Stomach (tissue), 9 donors: ENCODE measurements around the gene EFNA3. TPM values are rescaled to one million over a fixed set of nuclear protein-coding genes. Genes with fewer than 3 reads are reported as not detected.

Experiments used
- DNase-seq, 2 donors: peaks; one replicate each; pipeline versions ENCODE4 v3.0.0 to v3.0.0-alpha.2; 2013 to 2019
- H3K27ac ChIP-seq, 5 donors: fragments of 200-600 bp in 4 of 5; sonication (generic) in 4 of 5; one replicate each; pipeline ENCODE4 v1.5.1; 2013 to 2019; ENCODE audit warnings: mild to moderate bottlenecking in 1 of 5, moderate library complexity in 1 of 5
- H3K27me3 ChIP-seq, 3 donors: fragments of 200-600 bp; sonication (generic); one replicate each; pipeline ENCODE4 v1.5.1; 2017 to 2019; ENCODE audit warnings: mixed run types in 1 of 3
- H3K36me3 ChIP-seq, 4 donors: fragments of 200-600 bp; sonication (generic); 1 replicate in 3 of 4; 2 replicates in 1 of 4; pipeline ENCODE4 v1.5.1; 2016 to 2019
- H3K4me1 ChIP-seq, 4 donors: fragments of 200-600 bp; sonication (generic); one replicate each; pipeline ENCODE4 v1.5.1; 2016 to 2019
- H3K4me3 ChIP-seq, 4 donors: fragments of 200-600 bp; sonication (generic) in 3 of 4; one replicate each; pipeline ENCODE4 v1.5.1; 2016 to 2019; ENCODE audit warnings: mild to moderate bottlenecking in 1 of 4
- H3K9me3 ChIP-seq, 4 donors: fragments of 200-600 bp; sonication (generic); one replicate each; pipeline ENCODE4 v1.5.1; 2016 to 2019
- CTCF ChIP-seq, 7 experiments: fragments of 450-650 bp in 4 of 7; fragments of 200-600 bp in 3 of 7; sonication (generic) in 3 of 7; IDR thresholded peaks; one replicate each; pipeline ENCODE4 v1.5.1; 2016 to 2019; ENCODE audit warnings: antibody characterized with exemption in 7 of 7, control low read depth in 2 of 7, mild to moderate bottlenecking in 1 of 7
- EP300 ChIP-seq: sonication (generic); formaldehyde crosslinking; IDR thresholded peaks from one replicate; pipeline ENCODE4 v1.6.1; 2017; ENCODE audit warnings: antibody characterized with exemption
- POLR2A ChIP-seq, 4 donors: fragments of 450-650 bp; IDR thresholded peaks; one replicate each; pipeline ENCODE4 v1.6.1; 2016; ENCODE audit warnings: antibody characterized with exemption in 4 of 4, control low read depth in 2 of 4, mild to moderate bottlenecking in 1 of 4, moderate library complexity in 1 of 4
- POLR2AphosphoS5 ChIP-seq, 3 donors: sonication (generic); formaldehyde crosslinking; IDR thresholded peaks; one replicate each; pipeline ENCODE4 v1.6.1; 2016; ENCODE audit warnings: antibody characterized with exemption in 3 of 3
- whole genome bisulfite sequencing, 5 donors: extraction: QIAGEN DNeasy Blood & Tissue Kit in 3 of 5; methylation state at CpG; one replicate each; pipeline versions ENCODE4 v1.1.5 to v1.1.7; 2013 to 2018; 5-methylcytosine and 5-hydroxymethylcytosine counted together
- intact Hi-C: fragments of 100-400 bp; cut with DNase I; formaldehyde crosslinking; loops from one replicate; pipeline ENCODE4 v1.15.1; 2023; ENCODE audit warnings: low total_unique reads
- polyA plus RNA-seq, 3 donors: library from polyadenylated mRNA; stranded (reverse); fragments of 200-250 nt; gene quantifications; one replicate each; pipeline ENCODE4 v1.2.3, GENCODE V29; 2013
- total RNA-seq, 5 donors: library from RNA; depleted of rRNA; stranded (reverse); fragments of >200 nt; gene quantifications; one replicate each; pipeline versions ENCODE4 v1.1.0 to v1.2.3, GENCODE V29; 2014 to 2016
- donor health status: healthy with polysubstance abuse.
- donor health status: Bipolar disorder and iron deficiency.
- donor health status: healthy.

The EFNA3 gene
- total and polyA plus RNA-seq, 8 donors, result 0.76 to 4.9 (median 1.5) TPM; not detected in 5

- peak overlapping the region; percentile 84 to 93 (median 89) for H3K27ac ChIP-seq
- WGBS, 5 donors, result 22 to 27% (median 26%) methylated on average over 20 to 21 of the region's 21 CpGs
- no peaks in the 10 kb centered on the region for H3K9me3 ChIP-seq
- peak overlapping the region; percentile 48 to 76 (median 60) for H3K4me3 ChIP-seq
- DNase-seq, result peak in 1 of 2 donors; percentile 74
- H3K4me1 ChIP-seq, result peaks cover 63 to 70% (median 68%) of the 10 kb centered on the region in 4 donors
- peaks cover 21 to 54% (median 51%) of the 10 kb centered on the region in 3 donors for H3K27me3 ChIP-seq
- no peaks in the 10 kb centered on the region for H3K36me3 ChIP-seq
- no peak for TF ChIP-seq POLR2A (IDR thresholded peaks at IDR 0.05)
- TF ChIP-seq EP300, result no peak
- TF ChIP-seq POLR2AphosphoS5 (IDR thresholded peaks at IDR 0.05), result no peak
- TF ChIP-seq CTCF (IDR thresholded peaks at IDR 0.05), result no peak
- intact Hi-C loops, result no loop called here
Measured at GRCh38 chr1:155083865-155084721, 5.5 kb downstream of the EFNA3 start.

- peak overlapping the region; percentile 48 to 76 (median 60) for H3K4me3 ChIP-seq
- intact Hi-C loops, result no loop called here
- H3K27me3 ChIP-seq, result peaks cover 20 to 46% (median 42%) of the 10 kb centered on the region in 3 donors
- peaks cover 54 to 62% (median 60%) of the 10 kb centered on the region in 4 donors for H3K4me1 ChIP-seq
- peak overlapping the region; percentile 84 to 93 (median 89) for H3K27ac ChIP-seq
- no peaks in the 10 kb centered on the region for H3K36me3 ChIP-seq
- DNase-seq, result peak; percentile 95 to 98
- TF ChIP-seq POLR2A (IDR thresholded peaks at IDR 0.05), result no peak
- peak in 6 of 7 experiments; percentile 30 to 99 (median 92) for TF ChIP-seq CTCF (IDR thresholded peaks at IDR 0.05)
- TF ChIP-seq POLR2AphosphoS5 (IDR thresholded peaks at IDR 0.05), result peak; percentile 33 to 85 (median 45)
- 0 to 2% (median 1%) methylated on average over 28 to 67 of the region's 67 CpGs for WGBS, 5 donors
- no peaks in the 10 kb centered on the region for H3K9me3 ChIP-seq
Measured at GRCh38 chr1:155084722-155085503, 6.3 kb downstream of the EFNA3 start.

GRCh38 chr1:155085504-155086127 is 7.0 kb downstream of the EFNA3 start:
- TF ChIP-seq POLR2A (IDR thresholded peaks at IDR 0.05) (no peak), CTCF (IDR thresholded peaks at IDR 0.05) (no peak), EP300 (no peak), POLR2AphosphoS5 (IDR thresholded peaks at IDR 0.05) (no peak)
- Histone ChIP-seq H3K36me3 (no peaks in the 10 kb centered on the region), H3K9me3 (no peaks in the 10 kb centered on the region), H3K4me1 (peaks cover 47 to 55% (median 53%) of the 10 kb centered on the region in 4 donors), H3K27me3 (peaks cover 13 to 39% (median 35%) of the 10 kb centered on the region in 3 donors), H3K27ac (peak overlapping the region; percentile 84 to 93 (median 89)), H3K4me3 (peak overlapping the region; percentile 48 to 76 (median 60))
- DNase-seq, result peak; percentile 75 to 88
- intact Hi-C loops, result no loop called here
- 0 to 2% (median 1%) methylated on average over 17 to 32 of the region's 32 CpGs for WGBS, 5 donors
